Activated CD4-positive, alpha-beta memory T cell treated with anti-CD3 and anti-CD28 coated beads for 36 hours (primary cell): Measurements from ENCODE around the gene HES2. TPM values are rescaled to one million over a fixed set of nuclear protein-coding genes. Genes with fewer than 3 reads are reported as not detected.

ENCODE experiments used
- CTCF ChIA-PET: fragments of 350-600 bp; sonication (Branson Sonifier 250); formaldehyde crosslinking; loops from one replicate; lab custom pipeline; 2021; ENCODE audit warnings: antibody characterized with exemption, inconsistent platforms; lab: Charles Lee
- POLR2A ChIA-PET: fragments of 350-600 bp; sonication (Branson Sonifier 250); formaldehyde crosslinking; loops from one replicate; lab custom pipeline; 2021; ENCODE audit warnings: antibody characterized with exemption; lab: Charles Lee
- DNase-seq: peaks from one replicate; pipeline ENCODE4 v3.0.0-alpha.2; 2020
- H3K27ac Mint-ChIP-seq: one replicate; pipeline ENCODE4 v1.8.0; 2021; ENCODE audit warnings: mixed read lengths
- H3K27me3 Mint-ChIP-seq: one replicate; pipeline ENCODE4 v1.8.0; 2021; ENCODE audit warnings: mixed read lengths
- H3K36me3 Mint-ChIP-seq: one replicate; pipeline ENCODE4 v1.8.0; 2021; ENCODE audit warnings: mixed read lengths
- H3K4me1 Mint-ChIP-seq: one replicate; pipeline ENCODE4 v1.8.0; 2021; ENCODE audit warnings: low read depth, mixed read lengths
- H3K4me3 Mint-ChIP-seq: one replicate; pipeline ENCODE4 v1.8.0; 2021; ENCODE audit warnings: mild to moderate bottlenecking, mixed read lengths
- H3K9me3 Mint-ChIP-seq: one replicate; pipeline ENCODE4 v1.8.0; 2021; ENCODE audit warnings: mixed read lengths
- intact Hi-C: fragments of 100-400 bp; cut with micrococcal nuclease; formaldehyde crosslinking; loops from one replicate; pipeline ENCODE4 v1.15.1; 2023
- total RNA-seq, 2 experiments: library from RNA; stranded (reverse); gene quantifications; one replicate each; pipeline ENCODE4 v1.2.3, GENCODE V29; 2021

Gene HES2
- under 1 TPM in 1 of 2 experiments, not detected in 1; 0.07 TPM for total RNA-seq

GRCh38 chr1:6419804-6420453, at the start of gene HES2:
Gene HES2, minus strand, starts transcription at chr1:6419919. Its CDS starts 99 bp downstream, at chr1:6419820.
- H3K4me1 Mint-ChIP-seq: peaks cover 20% of the 10 kb centered on the region
- no peak for DNase-seq
- ChIA-PET CTCF (interaction anchor here (1.0 to 5.5 kb wide), 8 partner anchors 15 to 182 kb away, joined by 3 to 106 read pairs (median 6); partner anchors contain the start of gene ACOT7), POLR2A (interaction anchor here (0.6 kb wide), 1 partner anchor 11 kb away, joined by 3 read pairs; no protein-coding TSS in a partner anchor)
- H3K27me3 Mint-ChIP-seq: peaks cover 60% of the 10 kb centered on the region
- H3K27ac Mint-ChIP-seq: no peak within 1 kb of the TSS
- intact Hi-C loops: loop anchor here (5.0 kb wide), 2 partner anchors 173 to 227 kb away; no protein-coding TSS in a partner anchor
- no peaks in the 10 kb centered on the region for H3K36me3 Mint-ChIP-seq
- no peaks in the 10 kb centered on the region for H3K9me3 Mint-ChIP-seq
- no peak within 1 kb of the TSS for H3K4me3 Mint-ChIP-seq

- DNase-seq: no peak
- intact Hi-C loops: no loop called here
- no peak overlapping the region for H3K27ac Mint-ChIP-seq
- no peak overlapping the region for H3K4me3 Mint-ChIP-seq
- peaks cover 6% of the 10 kb centered on the region for H3K36me3 Mint-ChIP-seq
- H3K4me1 Mint-ChIP-seq: peaks cover 15% of the 10 kb centered on the region
- no peaks in the 10 kb centered on the region for H3K9me3 Mint-ChIP-seq
- POLR2A ChIA-PET: no interaction called here
- CTCF ChIA-PET: interaction anchor here (1.4 to 3.4 kb wide), 3 partner anchors 20 to 222 kb away, joined by 5 to 14 read pairs (median 5); no protein-coding TSS in a partner anchor
- H3K27me3 Mint-ChIP-seq: no peaks in the 10 kb centered on the region
Observed at GRCh38 chr1:6468729-6469461, 49.2 kb upstream of the HES2 start.

- Mint-ChIP-seq H3K36me3 (peaks cover 10% of the 10 kb centered on the region), H3K4me1 (peaks cover 23% of the 10 kb centered on the region), H3K27ac (no peak overlapping the region), H3K4me3 (no peak overlapping the region), H3K9me3 (no peaks in the 10 kb centered on the region), H3K27me3 (no peaks in the 10 kb centered on the region)
- POLR2A ChIA-PET: no interaction called here
- intact Hi-C loops: no loop called here
- no peak for DNase-seq
- CTCF ChIA-PET: interaction anchor here (0.9 to 3.4 kb wide), 6 partner anchors 10 to 221 kb away, joined by 3 to 18 read pairs (median 8); no protein-coding TSS in a partner anchor
Observed at GRCh38 chr1:6467744-6468688, 48.3 kb upstream of the HES2 start.

- Mint-ChIP-seq H3K4me3 (no peak overlapping the region), H3K9me3 (no peaks in the 10 kb centered on the region), H3K27me3 (no peaks in the 10 kb centered on the region), H3K36me3 (peaks cover 18% of the 10 kb centered on the region), H3K27ac (peak overlapping the region; percentile 28), H3K4me1 (peaks cover 31% of the 10 kb centered on the region)
- intact Hi-C loops: no loop called here
- no peak for DNase-seq
- ChIA-PET CTCF (interaction anchor here (0.9 to 3.4 kb wide), 7 partner anchors 10 to 221 kb away, joined by 3 to 18 read pairs (median 6); no protein-coding TSS in a partner anchor), POLR2A (no interaction called here)
Observed at GRCh38 chr1:6467224-6467623, 47.5 kb upstream of the HES2 start.

GRCh38 chr1:6466751-6467150, 47.0 kb upstream of the HES2 start:
- intact Hi-C loops: no loop called here
- ChIA-PET CTCF (interaction anchor here (0.6 to 3.4 kb wide), 9 partner anchors 9 to 220 kb away, joined by 3 to 18 read pairs (median 6); no protein-coding TSS in a partner anchor), POLR2A (no interaction called here)
- peaks cover 36% of the 10 kb centered on the region for H3K4me1 Mint-ChIP-seq
- H3K27ac Mint-ChIP-seq: peak overlapping the region; percentile 76
- no peak for DNase-seq
- peak overlapping the region; percentile 82 for H3K4me3 Mint-ChIP-seq
- H3K9me3 Mint-ChIP-seq: no peaks in the 10 kb centered on the region
- H3K36me3 Mint-ChIP-seq: peaks cover 23% of the 10 kb centered on the region
- no peaks in the 10 kb centered on the region for H3K27me3 Mint-ChIP-seq

- Mint-ChIP-seq H3K36me3 (peaks cover 28% of the 10 kb centered on the region), H3K4me3 (peak within 1 kb of the TSS; percentile 82), H3K9me3 (no peaks in the 10 kb centered on the region), H3K27me3 (no peaks in the 10 kb centered on the region), H3K27ac (peak within 1 kb of the TSS; percentile 83), H3K4me1 (peaks cover 41% of the 10 kb centered on the region)
- ChIA-PET CTCF (interaction anchor here (0.6 to 3.4 kb wide), 9 partner anchors 10 to 219 kb away, joined by 3 to 18 read pairs (median 6); no protein-coding TSS in a partner anchor), POLR2A (no interaction called here)
- intact Hi-C loops: no loop called here
- peak; percentile 68 for DNase-seq
Observed at GRCh38 chr1:6466023-6466422, 46.3 kb upstream of the HES2 start, which contains the start of gene TNFRSF25. Gene TNFRSF25, minus strand, starts transcription at chr1:6466173. Its CDS starts 66 bp downstream, at chr1:6466107.

GRCh38 chr1:6465461-6466005, 45.8 kb upstream of the HES2 start:
- CTCF ChIA-PET: interaction anchor here (1.1 to 3.4 kb wide), 6 partner anchors 12 to 219 kb away, joined by 3 to 18 read pairs (median 8); partner anchors contain the start of genes NOL9 and TAS1R1
- Mint-ChIP-seq H3K4me1 (peaks cover 46% of the 10 kb centered on the region), H3K9me3 (no peaks in the 10 kb centered on the region), H3K27me3 (no peaks in the 10 kb centered on the region), H3K36me3 (peaks cover 33% of the 10 kb centered on the region), H3K4me3 (peak overlapping the region; percentile 82), H3K27ac (peak overlapping the region; percentile 83)
- POLR2A ChIA-PET: no interaction called here
- DNase-seq: peak; percentile 64
- intact Hi-C loops: loop anchor here (2.0 kb wide), 2 partner anchors 27 to 73 kb away; partner anchors contain the start of gene ACOT7

- peaks cover 51% of the 10 kb centered on the region for H3K4me1 Mint-ChIP-seq
- ChIA-PET CTCF (interaction anchor here (1.1 to 2.9 kb wide), 6 partner anchors 8 to 90 kb away, joined by 3 to 12 read pairs (median 7); partner anchors contain the start of genes NOL9 and TAS1R1), POLR2A (no interaction called here)
- intact Hi-C loops: loop anchor here (1.0 to 5.0 kb wide), 4 partner anchors 25 to 268 kb away; partner anchors contain the start of genes ACOT7 and RPL22
- peak overlapping the region; percentile 82 for H3K4me3 Mint-ChIP-seq
- H3K27me3 Mint-ChIP-seq: no peaks in the 10 kb centered on the region
- H3K36me3 Mint-ChIP-seq: peaks cover 35% of the 10 kb centered on the region
- H3K27ac Mint-ChIP-seq: peak overlapping the region; percentile 83
- no peak for DNase-seq
- no peaks in the 10 kb centered on the region for H3K9me3 Mint-ChIP-seq
Observed at GRCh38 chr1:6464915-6465314, 45.2 kb upstream of the HES2 start.

GRCh38 chr1:6464514-6464836, 44.8 kb upstream of the HES2 start:
- peak overlapping the region; percentile 83 for H3K27ac Mint-ChIP-seq
- CTCF ChIA-PET: interaction anchor here (1.1 to 2.9 kb wide), 7 partner anchors 9 to 90 kb away, joined by 3 to 12 read pairs (median 9); partner anchors contain the start of genes NOL9 and TAS1R1
- H3K9me3 Mint-ChIP-seq: no peaks in the 10 kb centered on the region
- peaks cover 54% of the 10 kb centered on the region for H3K4me1 Mint-ChIP-seq
- POLR2A ChIA-PET: no interaction called here
- H3K4me3 Mint-ChIP-seq: peak overlapping the region; percentile 82
- no peaks in the 10 kb centered on the region for H3K27me3 Mint-ChIP-seq
- intact Hi-C loops: loop anchor here (1.0 to 5.0 kb wide), 4 partner anchors 26 to 267 kb away; partner anchors contain the start of genes ACOT7 and RPL22
- H3K36me3 Mint-ChIP-seq: peaks cover 35% of the 10 kb centered on the region
- peak; percentile 83 for DNase-seq

- intact Hi-C loops: loop anchor here (5.0 kb wide), 1 partner anchor 266 kb away; the partner anchor contains the start of gene RPL22
- H3K4me1 Mint-ChIP-seq: peaks cover 58% of the 10 kb centered on the region
Observed at GRCh38 chr1:6463120-6463412, 43.3 kb upstream of the HES2 start.

More at GRCh38 chr1:6463120-6463412, 43.3 kb upstream of the HES2 start:
- Mint-ChIP-seq H3K27ac (peak overlapping the region; percentile 79), H3K27me3 (no peaks in the 10 kb centered on the region), H3K4me3 (peak overlapping the region; percentile 37), H3K9me3 (no peaks in the 10 kb centered on the region), H3K36me3 (peaks cover 35% of the 10 kb centered on the region)
- DNase-seq: no peak
- CTCF ChIA-PET: interaction anchor here (0.8 to 2.9 kb wide), 12 partner anchors 8 to 58 kb away, joined by 3 to 12 read pairs (median 5); no protein-coding TSS in a partner anchor
- POLR2A ChIA-PET: no interaction called here
